ENCODE measurements around the gene SBNO2.
"Not testable (repeated sequence)": the region's sequence is repeated elsewhere in the genome, so short reads cannot be mapped to it uniquely, and the experiment has no call there.

SBNO2 gene

GRCh38 chr19:1208830-1209229, 34.8 kb upstream of the SBNO2 start:
- not testable (repeated sequence) for DNase-seq

- peak; percentile 33 to 56 for DNase-seq
These were observed 32.9 kb upstream of the SBNO2 start for GRCh38 chr19:1206864-1207450.

- DNase-seq = no peak
These were observed 32.2 kb upstream of the SBNO2 start for GRCh38 chr19:1206150-1206863.

DNA sequence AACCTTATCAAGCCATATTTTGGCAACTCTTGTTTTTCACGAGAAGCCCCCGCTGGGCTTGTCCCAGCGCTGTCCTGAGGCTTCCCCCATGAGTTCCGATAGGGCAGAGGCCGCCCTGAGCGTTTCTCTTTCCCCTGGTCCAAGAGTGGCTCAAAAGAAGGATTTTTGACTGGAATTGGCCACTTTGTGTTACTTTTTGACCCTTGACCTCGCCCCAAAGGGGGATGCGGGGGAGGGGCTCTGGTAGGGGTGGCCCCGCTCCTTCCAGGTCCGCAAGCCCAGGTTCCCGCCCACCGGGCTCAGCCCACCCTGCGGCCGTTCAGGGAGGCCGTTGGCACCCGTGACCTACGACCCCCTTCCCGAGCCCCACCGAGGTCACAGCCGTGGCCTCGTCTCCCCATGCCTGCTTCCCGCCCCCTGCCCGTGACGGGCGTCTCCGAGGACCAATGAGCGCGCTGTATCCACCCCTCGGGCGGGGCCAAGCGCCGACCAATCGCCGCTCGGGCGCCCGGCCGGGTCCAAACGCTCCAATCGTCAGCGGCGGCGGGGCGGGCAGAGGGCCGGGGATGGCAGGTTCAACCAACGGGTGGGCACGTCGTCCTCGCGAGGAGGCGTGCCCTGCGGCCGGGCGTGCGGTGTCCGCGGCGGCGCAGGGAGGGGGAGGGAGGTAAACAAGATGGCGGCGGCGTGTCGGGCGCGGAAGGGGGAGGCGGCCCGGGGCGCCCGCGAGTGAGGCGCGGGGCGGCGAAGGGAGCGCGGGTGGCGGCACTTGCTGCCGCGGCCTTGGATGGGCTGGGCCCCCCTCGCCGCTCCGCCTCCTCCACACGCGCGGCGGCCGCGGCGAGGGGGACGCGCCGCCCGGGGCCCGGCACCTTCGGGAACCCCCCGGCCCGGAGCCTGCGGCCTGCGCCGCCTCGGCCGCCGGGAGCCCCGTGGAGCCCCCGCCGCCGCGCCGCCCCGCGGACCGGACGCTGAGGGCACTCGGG, 31.3 kb upstream of the SBNO2 start, which contains the start of gene STK11:
Gene STK11 (plus strand): TSS at position 665 of the 986 bp plus-strand sequence. CDS start 1,136 bp downstream, outside the sequence.
- DNase-seq = peak; percentile 77 to 97

DNA sequence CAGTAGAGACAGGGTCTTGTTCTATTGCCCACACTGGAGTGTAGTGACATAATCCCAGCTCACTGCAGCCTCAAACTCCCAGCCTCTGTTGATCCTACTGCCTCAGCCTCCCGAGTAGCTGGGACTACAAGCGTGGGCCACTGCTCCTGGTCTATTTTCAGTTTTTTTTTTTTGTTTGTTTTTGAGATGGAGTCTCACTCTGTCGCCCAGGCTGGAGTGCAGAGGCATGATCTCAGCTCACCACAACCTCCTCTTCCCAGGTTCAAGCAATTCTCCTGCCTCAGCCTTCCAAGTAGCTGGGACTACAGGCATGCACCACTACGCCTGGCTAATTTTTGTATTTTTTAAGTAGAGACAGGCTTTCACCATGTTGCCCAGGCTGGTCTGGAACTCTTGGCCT, 26.5 kb upstream of the SBNO2 start:
- DNase-seq = not testable (repeated sequence)

DNA sequence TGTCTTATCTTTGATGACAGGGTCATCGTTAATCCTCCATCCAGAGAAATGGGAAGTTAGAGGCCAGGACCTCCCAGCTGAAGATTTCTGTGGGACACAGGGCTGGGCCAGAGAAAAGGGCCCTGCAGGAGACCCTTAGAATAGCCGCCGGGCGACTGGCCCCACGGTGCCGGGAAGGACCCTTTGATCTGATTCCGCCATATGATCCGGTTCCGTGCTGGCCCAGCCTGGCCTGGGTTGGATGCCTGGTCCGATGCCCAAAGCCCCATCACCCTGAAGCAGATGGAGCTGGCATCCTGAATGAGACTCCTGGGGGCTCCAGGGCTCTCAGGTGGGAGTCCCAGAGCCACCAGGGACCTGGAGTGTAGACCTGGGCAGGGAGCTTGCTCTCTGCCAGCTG, 25.5 kb upstream of the SBNO2 start:
- no peak for DNase-seq

DNA sequence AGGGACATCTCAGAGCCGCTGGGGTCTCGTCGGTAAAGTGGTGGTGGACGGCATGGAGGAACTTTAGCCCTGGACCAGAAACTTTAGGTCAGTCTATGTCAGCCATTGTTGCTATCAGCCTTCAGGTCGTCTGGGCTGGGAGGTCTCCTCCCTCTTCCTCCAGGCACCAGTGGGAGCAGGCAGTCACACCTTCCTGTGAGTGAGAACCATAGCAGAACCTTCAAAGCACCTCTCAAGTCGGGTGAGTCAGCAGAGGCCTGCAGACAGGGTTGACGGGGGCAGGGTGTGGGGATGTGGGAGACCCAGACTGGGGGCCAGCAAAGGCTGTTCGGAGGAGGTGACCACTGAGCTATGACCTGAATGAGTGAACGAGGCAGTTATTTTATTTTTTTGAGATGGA, 15.4 kb upstream of the SBNO2 start:
- no peak for DNase-seq

- DNase-seq = no peak
These were observed 9.6 kb upstream of the SBNO2 start for GRCh38 chr19:1183543-1184172.

DNA sequence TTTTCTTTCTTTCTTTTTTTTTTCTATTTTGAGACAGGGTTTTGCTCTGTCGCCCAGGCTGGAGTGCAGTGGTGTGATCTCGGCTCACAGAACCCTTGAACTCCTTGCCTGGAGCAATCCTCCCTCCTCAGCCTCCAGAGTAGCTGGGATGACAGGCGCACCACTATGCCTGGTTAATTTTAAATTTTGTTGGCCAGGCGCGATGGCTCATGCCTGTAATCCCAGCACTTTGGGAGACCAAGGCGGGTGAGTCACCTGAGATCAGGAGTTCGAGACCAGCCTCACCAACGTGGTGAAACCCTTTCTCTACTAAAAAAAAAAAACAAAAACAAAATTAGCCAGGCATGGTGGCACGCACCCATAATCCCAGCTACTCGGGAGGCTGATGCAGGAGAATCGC, 8.7 kb upstream of the SBNO2 start:
- DNase-seq = no peak

DNA sequence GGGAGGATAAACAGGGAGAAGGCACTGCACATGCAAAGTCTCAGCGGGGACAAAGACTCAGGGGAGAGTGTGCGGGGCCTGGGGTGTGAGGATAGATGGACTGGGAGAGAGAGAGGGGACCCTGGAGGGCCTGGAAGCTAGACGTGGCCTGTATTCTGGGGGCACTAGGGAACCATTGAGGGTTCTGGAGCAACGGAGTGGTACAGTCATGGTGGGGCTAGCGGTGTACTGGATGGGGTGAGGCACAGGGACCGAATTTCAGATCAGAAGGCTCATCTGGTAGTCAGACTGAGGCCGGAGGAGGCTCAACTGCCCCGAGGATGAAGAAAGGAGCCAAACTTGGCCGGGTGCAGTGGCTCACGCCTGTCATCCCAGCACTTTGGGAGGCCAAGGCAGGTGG, 8.0 kb upstream of the SBNO2 start:
- no peak for DNase-seq

DNA sequence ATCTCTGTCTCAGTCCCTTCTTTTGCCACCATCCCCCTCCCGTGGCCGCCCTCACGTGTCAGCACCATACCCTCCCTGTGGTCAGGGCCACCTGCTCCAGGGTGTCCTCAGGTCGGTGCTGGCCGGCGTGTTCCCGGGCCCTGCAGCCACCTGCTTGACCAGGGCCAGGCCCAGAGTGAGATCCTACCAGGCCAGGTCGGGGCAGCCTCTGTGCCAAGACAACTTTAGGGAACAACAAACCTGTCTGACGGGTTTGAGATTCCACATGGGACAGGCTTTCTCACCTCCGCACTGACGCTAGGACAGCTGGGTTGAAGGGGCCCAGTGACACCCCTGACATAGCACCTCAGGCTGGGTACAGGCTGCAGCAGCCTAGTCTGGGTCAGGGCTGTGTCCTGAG, 7.5 kb upstream of the SBNO2 start:
- peak in 1 of 2 experiments; percentile 53 for DNase-seq

- no peak for DNase-seq
These were observed 3.5 kb upstream of the SBNO2 start for GRCh38 chr19:1177322-1178114.

DNA sequence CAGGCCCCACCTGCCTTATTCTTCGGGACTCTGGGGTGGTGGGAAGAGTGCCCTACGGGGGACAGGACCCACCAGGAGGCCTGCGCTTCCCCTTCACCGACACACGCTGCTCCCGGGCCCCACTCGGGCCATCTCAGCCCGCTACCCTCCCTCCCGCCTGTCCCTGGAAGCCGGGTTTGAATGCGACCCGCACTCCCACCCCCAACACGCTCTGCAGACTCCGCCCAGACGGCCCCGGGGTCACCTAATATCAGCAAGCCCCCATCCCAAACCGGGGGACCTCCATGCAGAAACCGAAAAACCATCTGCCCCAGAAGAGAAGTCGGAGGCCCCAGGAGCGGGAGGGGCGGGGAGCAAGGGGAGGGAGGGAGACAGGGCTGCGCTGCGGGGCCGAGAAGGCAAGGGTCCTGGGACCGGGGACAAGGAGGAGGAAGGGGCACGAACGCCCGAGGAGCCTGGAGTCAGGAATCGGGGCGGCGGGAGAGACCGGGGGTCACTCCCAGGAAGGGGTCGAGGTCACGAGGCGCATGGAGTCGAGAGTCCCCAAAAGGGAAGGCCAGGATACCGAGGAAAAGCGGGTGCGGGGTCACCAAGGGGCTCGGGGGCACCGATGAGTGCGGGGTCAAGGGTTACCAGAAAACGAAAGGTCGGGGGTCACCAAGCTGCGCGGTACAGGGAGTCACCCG, 766 bp downstream of the SBNO2 start:
- DNase-seq = no peak

GRCh38 chr19:1172353-1173158, 1.5 kb downstream of the SBNO2 start:
- DNase-seq = peak in 1 of 2 experiments; percentile 29

DNA sequence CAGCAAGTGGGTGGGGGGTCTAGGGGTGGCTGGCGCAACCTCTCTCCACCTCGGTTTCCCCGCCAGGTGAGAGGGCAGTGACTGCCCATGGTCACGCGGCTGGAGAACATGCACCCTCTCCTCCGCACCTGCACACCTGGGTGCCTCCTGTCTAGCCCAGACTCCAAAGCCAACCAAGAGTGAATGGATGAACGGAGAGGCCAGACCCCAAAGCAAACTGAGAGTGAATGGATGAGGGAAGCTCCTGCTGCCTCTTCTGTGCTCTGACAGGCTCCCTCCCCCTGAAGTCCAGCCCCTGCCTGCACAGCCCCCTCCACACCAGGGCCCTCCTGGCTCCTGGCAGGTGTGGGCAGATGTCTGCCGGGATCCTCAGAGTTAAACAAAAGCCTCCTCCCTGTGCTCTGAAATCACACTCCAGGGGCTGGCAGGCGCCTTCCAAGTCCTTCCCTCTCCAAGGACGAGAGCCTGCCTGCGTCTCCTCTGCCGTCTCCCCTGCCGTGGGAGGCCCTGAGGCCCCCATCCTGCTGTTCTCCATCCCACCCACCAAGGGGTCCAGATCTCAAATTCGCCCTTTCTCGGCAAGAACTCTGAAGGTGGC, 2.2 kb downstream of the SBNO2 start:
- peak; percentile 49 to 69 for DNase-seq

DNA sequence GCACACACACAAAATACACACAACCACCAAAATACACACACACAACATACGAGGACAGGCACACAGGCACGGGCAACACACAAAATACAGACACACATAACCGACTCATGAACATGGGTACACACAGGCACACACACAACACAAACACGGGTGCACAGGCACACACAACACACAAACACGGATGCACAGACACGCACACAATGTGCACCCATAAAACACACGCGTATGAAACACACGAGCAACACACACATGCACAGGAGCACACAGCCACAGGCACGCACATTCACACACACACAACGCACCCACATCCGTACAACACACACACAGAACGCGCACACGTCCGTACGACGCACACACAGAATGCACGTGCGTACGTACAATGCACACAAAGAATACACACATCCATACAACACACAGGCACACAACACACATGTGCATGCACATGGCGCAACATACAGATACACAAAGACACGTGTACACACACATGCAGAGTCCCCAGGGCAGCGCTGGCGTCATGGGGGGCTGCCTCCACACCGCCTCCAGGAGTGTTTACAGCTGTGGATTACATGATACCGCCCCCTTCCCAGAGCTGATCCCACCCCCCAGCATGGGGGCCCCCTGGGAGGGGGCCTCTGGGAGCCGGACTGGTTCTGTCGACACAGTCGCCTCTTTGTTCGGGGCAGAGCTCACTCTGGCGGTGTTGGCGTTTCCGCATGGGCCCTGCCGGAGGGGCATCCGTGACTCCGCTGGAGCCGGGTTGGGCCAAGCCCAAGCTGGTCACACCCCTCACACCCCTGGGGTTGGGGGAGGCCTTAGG, 2.9 kb downstream of the SBNO2 start:
- peak; percentile 33 to 73 for DNase-seq

GRCh38 chr19:1169921-1170885, 3.9 kb downstream of the SBNO2 start:
- DNase-seq = no peak

DNA sequence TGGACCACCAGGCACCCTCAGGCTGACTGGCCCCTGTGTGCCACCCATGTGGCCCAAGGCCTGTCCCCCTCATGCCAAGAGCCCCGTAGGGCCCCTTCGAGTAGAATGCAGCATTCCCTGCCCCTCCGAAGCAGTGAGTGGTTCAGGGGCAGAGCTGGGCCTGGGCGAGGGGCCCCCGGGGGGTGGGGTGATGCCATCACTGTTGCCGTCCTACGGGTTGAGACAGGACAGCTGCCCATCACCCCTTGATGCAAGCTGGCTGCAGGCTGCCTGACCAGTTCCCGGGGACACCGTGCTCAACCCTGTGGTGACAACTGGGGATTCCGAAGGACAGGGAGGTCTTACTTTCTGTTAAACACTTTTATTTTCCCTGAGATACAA, 4.7 kb downstream of the SBNO2 start:
- no peak for DNase-seq

All from NCI-H526 (cell line).